Measurements from ENCODE around the gene BIN1. TPM values are rescaled to one million over a fixed set of nuclear protein-coding genes. Genes with fewer than 3 reads are reported as not detected.

The BIN1 gene
- total and polyA plus RNA-seq, 2 donors (not counting 1 experiment from before 2014, with no cell fraction given): 90.6 to 92.3 TPM

- H3K9me3 Mint-ChIP-seq (ENCODE audit: insufficient read depth): no peaks in the 10 kb centered on the region
- DNase-seq (no peak), ATAC-seq (ENCODE audit: low read depth) (no peak)
- intact Hi-C loops (cut with micrococcal nuclease): no loop called here
- H3K4me2 ChIP-seq (replicated peaks; ENCODE audit: low read depth, low read length, poor library complexity, severe bottlenecking): no peak overlapping the region
- H3K27me3 Mint-ChIP-seq: no peaks in the 10 kb centered on the region
- no peak overlapping the region for H3K4me3 Mint-ChIP-seq
- no peak overlapping the region for H3K9ac ChIP-seq (ENCODE audit: low read length)
- H3K27me3 ChIP-seq (replicated peaks in 1 of 4; ENCODE audit: control extremely low read depth in 1 of 4, control insufficient read depth in 3 of 4, insufficient read depth in 4 of 4, low read length in 3 of 4): no peaks in the 10 kb centered on the region
- H3K4me1 ChIP-seq (ENCODE audit: control insufficient read depth in 2 of 2, insufficient read depth in 2 of 2, low read length in 2 of 2): peaks cover 0 to 8% of the 10 kb centered on the region in 2 donors
- peaks cover 0 to 9% (median 0%) of the 10 kb centered on the region in 3 donors for H3K9me3 ChIP-seq (ENCODE audit: control extremely low read depth in 1 of 3, control insufficient read depth in 2 of 3, insufficient read depth in 1 of 3, low read length in 2 of 3)
- TF ChIP-seq EZH2 (IDR thresholded peaks at IDR 0.05; ENCODE audit: borderline replicate concordance, insufficient read depth, low read depth, low read length, poor library complexity, severe bottlenecking) (no peak), CTCF (IDR thresholded peaks at IDR 0.05) (no peak)
- 94% methylated on average over 26 of the region's 29 CpGs for WGBS (ENCODE audit: insufficient coverage)
- POLR2A ChIA-PET: no interaction called here
- peaks cover 0 to 32% of the 10 kb centered on the region in 2 experiments for H3K36me3 ChIP-seq (replicated peaks in 1 of 2; ENCODE audit: control extremely low read depth in 1 of 2, control insufficient read depth in 1 of 2, extremely low read depth in 1 of 2, insufficient read depth in 2 of 2, low read length in 1 of 2)
- H3K4me3 ChIP-seq (ENCODE audit: control extremely low read depth in 1 of 5, extremely low read depth in 1 of 5, insufficient read depth in 1 of 5, low read depth in 2 of 5, low read length in 4 of 5): no peak overlapping the region
- CTCF ChIA-PET: interaction anchor here (0.6 to 2.3 kb wide), 5 partner anchors 20 to 123 kb away, joined by 3 to 4 read pairs (median 3); no protein-coding TSS in a partner anchor
- no peaks in the 10 kb centered on the region for H3K79me2 ChIP-seq (ENCODE audit: control insufficient read depth, insufficient read depth, low read length)
- no peak overlapping the region for H3K27ac ChIP-seq (ENCODE audit: low read length in 2 of 2)
- H2AFZ ChIP-seq (ENCODE audit: insufficient read depth, low read depth, low read length, poor library complexity, severe bottlenecking): no peak overlapping the region
- peaks cover 53% of the 10 kb centered on the region for H4K20me1 ChIP-seq (ENCODE audit: control insufficient read depth, insufficient read depth, low read length, poor library complexity, severe bottlenecking)
- H3K4me1 Mint-ChIP-seq: peaks cover 3% of the 10 kb centered on the region
- H3K27ac Mint-ChIP-seq: no peak overlapping the region
These were observed 55.6 kb downstream of the BIN1 start for GRCh38 chr2:127051116-127052056.

GRCh38 chr2:127050803-127051115, 56.2 kb downstream of the BIN1 start:
- no peaks in the 10 kb centered on the region for H3K79me2 ChIP-seq (ENCODE audit: control insufficient read depth, insufficient read depth, low read length)
- TF ChIP-seq CTCF (IDR thresholded peaks at IDR 0.05) (no peak), EZH2 (IDR thresholded peaks at IDR 0.05; ENCODE audit: borderline replicate concordance, insufficient read depth, low read depth, low read length, poor library complexity, severe bottlenecking) (no peak)
- no peak overlapping the region for H3K4me3 Mint-ChIP-seq
- peaks cover 0 to 15% (median 0%) of the 10 kb centered on the region in 3 donors for H3K9me3 ChIP-seq (ENCODE audit: control extremely low read depth in 1 of 3, control insufficient read depth in 2 of 3, insufficient read depth in 1 of 3, low read length in 2 of 3)
- H3K4me2 ChIP-seq (replicated peaks; ENCODE audit: low read depth, low read length, poor library complexity, severe bottlenecking): no peak overlapping the region
- no peak overlapping the region for H2AFZ ChIP-seq (ENCODE audit: insufficient read depth, low read depth, low read length, poor library complexity, severe bottlenecking)
- intact Hi-C loops (cut with micrococcal nuclease): no loop called here
- peaks cover 3% of the 10 kb centered on the region for H3K4me1 Mint-ChIP-seq
- H4K20me1 ChIP-seq (ENCODE audit: control insufficient read depth, insufficient read depth, low read length, poor library complexity, severe bottlenecking): peaks cover 51% of the 10 kb centered on the region
- no peaks in the 10 kb centered on the region for H3K27me3 Mint-ChIP-seq
- 93% methylated on average over 14 of the region's 14 CpGs for WGBS (ENCODE audit: insufficient coverage)
- POLR2A ChIA-PET: no interaction called here
- H3K4me3 ChIP-seq (ENCODE audit: control extremely low read depth in 1 of 5, extremely low read depth in 1 of 5, insufficient read depth in 1 of 5, low read depth in 2 of 5, low read length in 4 of 5): no peak overlapping the region
- ATAC-seq (ENCODE audit: low read depth) (no peak), DNase-seq (no peak)
- H3K27me3 ChIP-seq (replicated peaks in 1 of 4; ENCODE audit: control extremely low read depth in 1 of 4, control insufficient read depth in 3 of 4, insufficient read depth in 4 of 4, low read length in 3 of 4): no peaks in the 10 kb centered on the region
- CTCF ChIA-PET: interaction anchor here (0.6 to 2.3 kb wide), 5 partner anchors 20 to 124 kb away, joined by 3 to 6 read pairs (median 4); no protein-coding TSS in a partner anchor
- H3K27ac Mint-ChIP-seq: no peak overlapping the region
- H3K9me3 Mint-ChIP-seq (ENCODE audit: insufficient read depth): no peaks in the 10 kb centered on the region
- H3K36me3 ChIP-seq (replicated peaks in 1 of 2; ENCODE audit: control extremely low read depth in 1 of 2, control insufficient read depth in 1 of 2, extremely low read depth in 1 of 2, insufficient read depth in 2 of 2, low read length in 1 of 2): peaks cover 0 to 25% of the 10 kb centered on the region in 2 experiments
- H3K9ac ChIP-seq (ENCODE audit: low read length): no peak overlapping the region
- no peak overlapping the region for H3K27ac ChIP-seq (ENCODE audit: low read length in 2 of 2)
- H3K4me1 ChIP-seq (ENCODE audit: control insufficient read depth in 2 of 2, insufficient read depth in 2 of 2, low read length in 2 of 2): peaks cover 0 to 8% of the 10 kb centered on the region in 2 donors
